ENCODE results near the gene GIPC2.

Gene GIPC2

GRCh38 chr1:78091215-78091813, 45.5 kb downstream of the GIPC2 start:
- TF ChIP-seq CTCF (IDR thresholded peaks at IDR 0.05; ENCODE audit: low read depth, low read length) = no peak
- no peaks in the 10 kb centered on the region for H3K27me3 ChIP-seq
- no peaks in the 10 kb centered on the region for H3K9me3 ChIP-seq
- no peaks in the 10 kb centered on the region for H3K4me1 ChIP-seq
- no peak overlapping the region for H3K4me3 ChIP-seq (ENCODE audit: low read depth, low read length)
- DNase-seq = no peak
- no peaks in the 10 kb centered on the region for H3K36me3 ChIP-seq

- H3K4me3 ChIP-seq (ENCODE audit: low read depth, low read length) = no peak overlapping the region
- no peak for DNase-seq
- no peaks in the 10 kb centered on the region for H3K36me3 ChIP-seq
- no peaks in the 10 kb centered on the region for H3K9me3 ChIP-seq
- H3K27me3 ChIP-seq = no peaks in the 10 kb centered on the region
- no peak for TF ChIP-seq CTCF (IDR thresholded peaks at IDR 0.05; ENCODE audit: low read depth, low read length)
- no peaks in the 10 kb centered on the region for H3K4me1 ChIP-seq
Observed at GRCh38 chr1:78091886-78092285, 46.1 kb downstream of the GIPC2 start.

- no peaks in the 10 kb centered on the region for H3K9me3 ChIP-seq
- no peak for DNase-seq
- TF ChIP-seq CTCF (IDR thresholded peaks at IDR 0.05; ENCODE audit: low read depth, low read length) = no peak
- H3K36me3 ChIP-seq = no peaks in the 10 kb centered on the region
- H3K27me3 ChIP-seq = no peaks in the 10 kb centered on the region
- H3K4me3 ChIP-seq (ENCODE audit: low read depth, low read length) = no peak overlapping the region
- H3K4me1 ChIP-seq = no peaks in the 10 kb centered on the region
Observed at GRCh38 chr1:78092643-78093042, 46.9 kb downstream of the GIPC2 start.

GRCh38 chr1:78093560-78093959, 47.8 kb downstream of the GIPC2 start:
- Histone ChIP-seq H3K27me3 (no peaks in the 10 kb centered on the region), H3K4me1 (no peaks in the 10 kb centered on the region), H3K36me3 (no peaks in the 10 kb centered on the region), H3K4me3 (ENCODE audit: low read depth, low read length) (no peak overlapping the region), H3K9me3 (no peaks in the 10 kb centered on the region)
- TF ChIP-seq CTCF (IDR thresholded peaks at IDR 0.05; ENCODE audit: low read depth, low read length) = no peak
- DNase-seq = no peak

- Histone ChIP-seq H3K27me3 (no peaks in the 10 kb centered on the region), H3K36me3 (no peaks in the 10 kb centered on the region), H3K4me3 (ENCODE audit: low read depth, low read length) (no peak overlapping the region), H3K9me3 (no peaks in the 10 kb centered on the region), H3K4me1 (no peaks in the 10 kb centered on the region)
- TF ChIP-seq CTCF (IDR thresholded peaks at IDR 0.05; ENCODE audit: low read depth, low read length) = no peak
- DNase-seq = no peak
Observed at GRCh38 chr1:78094639-78095038, 48.9 kb downstream of the GIPC2 start.

GRCh38 chr1:78095593-78095992, 49.8 kb downstream of the GIPC2 start:
- TF ChIP-seq CTCF (IDR thresholded peaks at IDR 0.05; ENCODE audit: low read depth, low read length) = no peak
- H3K4me1 ChIP-seq = no peaks in the 10 kb centered on the region
- H3K27me3 ChIP-seq = no peaks in the 10 kb centered on the region
- DNase-seq = no peak
- H3K36me3 ChIP-seq = no peaks in the 10 kb centered on the region
- no peaks in the 10 kb centered on the region for H3K9me3 ChIP-seq
- H3K4me3 ChIP-seq (ENCODE audit: low read depth, low read length) = no peak overlapping the region
